GM18507 (cell line): ENCODE measurements around the gene CEMP1.
"Not testable (repeated sequence)": the region's sequence is repeated elsewhere in the genome, so short reads cannot be mapped to it uniquely, and the experiment has no call there.

Experiments
- DNase-seq: peaks from one replicate; pipeline ENCODE4 v3.0.0; 2011; ENCODE audit warnings: low read depth; ENCODE audit not compliant: insufficient read length; ENCODE audit errors: extremely low spot score
- FAIRE-seq: peaks from 2 replicates; lab custom pipeline; 2011; peaks lifted over from hg19 to GRCh38; lab: Jason Lieb, UNC

The CEMP1 gene

GRCh38 chr16:2539192-2539844 lies 8.1 kb upstream of the CEMP1 start:
- FAIRE-seq, DNase-seq: not testable (repeated sequence)

GRCh38 chr16:2537451-2538379 lies 6.5 kb upstream of the CEMP1 start, which contains the start of gene PDPK1:
Gene PDPK1 (plus strand): TSS chr16:2538021. CDS start chr16:2538113, 92 bp downstream.
- peak; percentile 86 for DNase-seq
- peak; percentile 65 for FAIRE-seq

- no peak for FAIRE-seq
- DNase-seq: no peak
Observed at GRCh38 chr16:2535625-2536013, 4.4 kb upstream of the CEMP1 start.

GRCh38 chr16:2534335-2534734 lies 3.1 kb upstream of the CEMP1 start:
- FAIRE-seq, DNase-seq: not testable (repeated sequence)

- DNase-seq (no peak), FAIRE-seq (no peak)
Observed at GRCh38 chr16:2533912-2534311, 2.7 kb upstream of the CEMP1 start.

- FAIRE-seq, DNase-seq: not testable (repeated sequence)
Observed at GRCh38 chr16:2533142-2533755, 2.0 kb upstream of the CEMP1 start.

- DNase-seq (no peak), FAIRE-seq (peak; percentile 76)
Observed at GRCh38 chr16:2532494-2533141, 1.4 kb upstream of the CEMP1 start.

GRCh38 chr16:2531696-2532493 lies 687 bp upstream of the CEMP1 start:
- FAIRE-seq: peak; percentile 99

GRCh38 chr16:2530629-2531318 lies 434 bp downstream of the CEMP1 start:
- DNase-seq: no peak
- FAIRE-seq: no peak

More at GRCh38 chr16:2531696-2532493, 687 bp upstream of the CEMP1 start:
- peak; percentile 96 for DNase-seq

- DNase-seq (no peak), FAIRE-seq (no peak)
Observed at GRCh38 chr16:2529961-2530628, 1.1 kb downstream of the CEMP1 start.

- FAIRE-seq: no peak
- DNase-seq: no peak
Observed at GRCh38 chr16:2529061-2529931, 1.9 kb downstream of the CEMP1 start.

- no peak for DNase-seq
- no peak for FAIRE-seq
Observed at GRCh38 chr16:2528161-2529060, 2.8 kb downstream of the CEMP1 start.

GRCh38 chr16:2527784-2528100 lies 3.5 kb downstream of the CEMP1 start:
- FAIRE-seq: no peak
- DNase-seq: no peak

- FAIRE-seq: no peak
- no peak for DNase-seq
Observed at GRCh38 chr16:2527071-2527783, 4.0 kb downstream of the CEMP1 start.

- no peak for DNase-seq
- FAIRE-seq: no peak
Observed at GRCh38 chr16:2526135-2526534, 5.1 kb downstream of the CEMP1 start.
